Measurements from ENCODE around the gene FANCE. TPM values are rescaled to one million over a fixed set of nuclear protein-coding genes. Genes with fewer than 3 reads are reported as not detected.

The FANCE gene
- total and polyA plus RNA-seq, 2 experiments from 2014 or later = 5.4 to 25.5 TPM

DNA sequence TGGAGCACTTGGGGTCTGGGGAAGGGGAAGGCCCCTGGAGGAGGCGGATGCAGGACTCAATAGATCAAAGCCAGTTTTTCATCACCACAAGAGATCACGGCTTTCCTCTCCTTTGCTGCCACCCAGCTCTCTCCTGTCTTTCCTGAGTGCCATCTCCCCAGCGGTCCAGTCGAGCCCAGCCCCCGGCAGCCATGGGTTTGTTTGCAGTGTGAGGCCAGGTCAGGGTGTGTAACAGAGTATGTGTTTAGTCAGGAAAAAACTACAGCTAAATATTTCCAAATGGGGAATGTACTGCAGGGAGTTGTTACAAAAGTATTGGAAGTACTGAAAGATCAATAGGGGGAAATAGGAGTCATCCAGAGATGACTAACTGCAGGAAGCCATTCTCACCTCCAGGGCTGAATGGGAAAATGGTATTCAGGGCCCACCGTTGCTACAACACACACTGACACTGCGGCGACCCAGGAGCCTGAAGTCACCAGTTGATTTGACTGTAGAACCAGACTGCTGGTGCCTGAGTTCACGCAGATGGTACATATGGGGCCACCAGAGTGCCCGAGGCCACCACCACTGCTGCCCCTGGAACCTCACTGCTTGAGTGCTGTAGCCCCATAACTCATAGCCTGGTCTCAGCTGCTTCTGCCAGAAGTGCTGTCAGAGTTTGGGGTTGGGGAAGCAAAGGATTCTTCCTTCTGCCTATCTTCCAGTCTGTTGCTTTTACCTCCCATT, 23.6 kb upstream of the FANCE start:
- Histone ChIP-seq H3K4me3 (no peak overlapping the region), H3K79me2 (replicated peaks; ENCODE audit: insufficient read depth) (no peaks in the 10 kb centered on the region), H3K36me3 (ENCODE audit: insufficient read depth) (peaks cover 3% of the 10 kb centered on the region; the same call in 1 of the 2 replicates), H4K20me1 (replicated peaks; ENCODE audit: insufficient read depth) (no peaks in the 10 kb centered on the region), H3F3A (replicated peaks; ENCODE audit: low read depth) (no peaks in the 10 kb centered on the region), H2AFZ (no peak overlapping the region), H3K4me2 (0 out of 2 replicates have a peak overlapping the region, but pooled peaks have one; percentile 55), H3K27me3 (ENCODE audit: insufficient read depth) (no peaks in the 10 kb centered on the region), H3K27ac (ENCODE audit: low read depth) (no peak overlapping the region), H3K9me2 (ENCODE audit: insufficient read depth) (no peaks in the 10 kb centered on the region), H3K4me1 (ENCODE audit: insufficient read depth) (peaks cover 15% of the 10 kb centered on the region)
- Mint-ChIP-seq H3K4me1 (peaks cover 27% of the 10 kb centered on the region), H3K36me3 (ENCODE audit: low read depth) (peaks cover 27% of the 10 kb centered on the region), H3K4me3 (no peak overlapping the region), H3K9me3 (peaks cover 23% of the 10 kb centered on the region), H3K27ac (peak overlapping the region; percentile 81; the same call in 1 of the 2 replicates), H3K27me3 (ENCODE audit: insufficient read depth, low read depth, poor library complexity) (no peaks in the 10 kb centered on the region)
- ATAC-seq = no peak; the same call in 2 of the 3 replicates
- TF ChIP-seq ZNF114 (CRISPR knock-in tag; IDR thresholded peaks at IDR 0.05) = no peak
- TF ChIP-seq JUNB (IDR thresholded peaks at IDR 0.05; ENCODE audit: unreplicated experiment) = no peak
- no peak for TF ChIP-seq EZH2 (IDR thresholded peaks at IDR 0.05; ENCODE audit: low read depth, unreplicated experiment)
- TF ChIP-seq ZNF331 (CRISPR knock-in tag; IDR thresholded peaks at IDR 0.05; ENCODE audit: low read depth) = no peak
- TF ChIP-seq, protein P1, sequence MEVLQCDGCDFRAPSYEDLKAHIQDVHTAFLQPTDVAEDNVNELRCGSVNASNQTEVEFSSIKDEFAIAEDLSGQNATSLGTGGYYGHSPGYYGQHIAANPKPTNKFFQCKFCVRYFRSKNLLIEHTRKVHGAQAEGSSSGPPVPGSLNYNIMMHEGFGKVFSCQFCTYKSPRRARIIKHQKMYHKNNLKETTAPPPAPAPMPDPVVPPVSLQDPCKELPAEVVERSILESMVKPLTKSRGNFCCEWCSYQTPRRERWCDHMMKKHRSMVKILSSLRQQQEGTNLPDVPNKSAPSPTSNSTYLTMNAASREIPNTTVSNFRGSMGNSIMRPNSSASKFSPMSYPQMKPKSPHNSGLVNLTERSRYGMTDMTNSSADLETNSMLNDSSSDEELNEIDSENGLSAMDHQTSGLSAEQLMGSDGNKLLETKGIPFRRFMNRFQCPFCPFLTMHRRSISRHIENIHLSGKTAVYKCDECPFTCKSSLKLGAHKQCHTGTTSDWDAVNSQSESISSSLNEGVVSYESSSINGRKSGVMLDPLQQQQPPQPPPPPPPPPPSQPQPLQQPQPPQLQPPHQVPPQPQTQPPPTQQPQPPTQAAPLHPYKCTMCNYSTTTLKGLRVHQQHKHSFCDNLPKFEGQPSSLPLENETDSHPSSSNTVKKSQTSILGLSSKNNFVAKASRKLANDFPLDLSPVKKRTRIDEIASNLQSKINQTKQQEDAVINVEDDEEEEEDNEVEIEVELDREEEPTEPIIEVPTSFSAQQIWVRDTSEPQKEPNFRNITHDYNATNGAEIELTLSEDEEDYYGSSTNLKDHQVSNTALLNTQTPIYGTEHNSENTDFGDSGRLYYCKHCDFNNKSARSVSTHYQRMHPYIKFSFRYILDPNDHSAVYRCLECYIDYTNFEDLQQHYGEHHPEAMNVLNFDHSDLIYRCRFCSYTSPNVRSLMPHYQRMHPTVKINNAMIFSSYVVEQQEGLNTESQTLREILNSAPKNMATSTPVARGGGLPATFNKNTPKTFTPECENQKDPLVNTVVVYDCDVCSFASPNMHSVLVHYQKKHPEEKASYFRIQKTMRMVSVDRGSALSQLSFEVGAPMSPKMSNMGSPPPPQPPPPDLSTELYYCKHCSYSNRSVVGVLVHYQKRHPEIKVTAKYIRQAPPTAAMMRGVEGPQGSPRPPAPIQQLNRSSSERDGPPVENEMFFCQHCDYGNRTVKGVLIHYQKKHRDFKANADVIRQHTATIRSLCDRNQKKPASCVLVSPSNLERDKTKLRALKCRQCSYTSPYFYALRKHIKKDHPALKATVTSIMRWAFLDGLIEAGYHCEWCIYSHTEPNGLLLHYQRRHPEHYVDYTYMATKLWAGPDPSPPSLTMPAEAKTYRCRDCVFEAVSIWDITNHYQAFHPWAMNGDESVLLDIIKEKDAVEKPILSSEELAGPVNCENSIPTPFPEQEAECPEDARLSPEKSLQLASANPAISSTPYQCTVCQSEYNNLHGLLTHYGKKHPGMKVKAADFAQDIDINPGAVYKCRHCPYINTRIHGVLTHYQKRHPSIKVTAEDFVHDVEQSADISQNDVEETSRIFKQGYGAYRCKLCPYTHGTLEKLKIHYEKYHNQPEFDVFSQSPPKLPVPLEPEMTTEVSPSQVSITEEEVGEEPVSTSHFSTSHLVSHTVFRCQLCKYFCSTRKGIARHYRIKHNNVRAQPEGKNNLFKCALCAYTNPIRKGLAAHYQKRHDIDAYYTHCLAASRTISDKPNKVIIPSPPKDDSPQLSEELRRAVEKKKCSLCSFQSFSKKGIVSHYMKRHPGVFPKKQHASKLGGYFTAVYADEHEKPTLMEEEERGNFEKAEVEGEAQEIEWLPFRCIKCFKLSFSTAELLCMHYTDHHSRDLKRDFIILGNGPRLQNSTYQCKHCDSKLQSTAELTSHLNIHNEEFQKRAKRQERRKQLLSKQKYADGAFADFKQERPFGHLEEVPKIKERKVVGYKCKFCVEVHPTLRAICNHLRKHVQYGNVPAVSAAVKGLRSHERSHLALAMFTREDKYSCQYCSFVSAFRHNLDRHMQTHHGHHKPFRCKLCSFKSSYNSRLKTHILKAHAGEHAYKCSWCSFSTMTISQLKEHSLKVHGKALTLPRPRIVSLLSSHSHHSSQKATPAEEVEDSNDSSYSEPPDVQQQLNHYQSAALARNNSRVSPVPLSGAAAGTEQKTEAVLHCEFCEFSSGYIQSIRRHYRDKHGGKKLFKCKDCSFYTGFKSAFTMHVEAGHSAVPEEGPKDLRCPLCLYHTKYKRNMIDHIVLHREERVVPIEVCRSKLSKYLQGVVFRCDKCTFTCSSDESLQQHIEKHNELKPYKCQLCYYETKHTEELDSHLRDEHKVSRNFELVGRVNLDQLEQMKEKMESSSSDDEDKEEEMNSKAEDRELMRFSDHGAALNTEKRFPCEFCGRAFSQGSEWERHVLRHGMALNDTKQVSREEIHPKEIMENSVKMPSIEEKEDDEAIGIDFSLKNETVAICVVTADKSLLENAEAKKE (CRISPR knock-in tag; IDR thresholded peaks at IDR 0.05) = no peak
- no peak for TF ChIP-seq NANOG (IDR thresholded peaks at IDR 0.05; ENCODE audit: borderline replicate concordance)
- DNase-seq (ENCODE audit: low spot score) = no peak
